ENCODE measurements around the gene GSK3B. TPM values are rescaled to one million over a fixed set of nuclear protein-coding genes. Genes with fewer than 3 reads are reported as not detected.

GSK3B gene
- polyA plus RNA-seq, 1 donor (not counting 4 experiments of a cell fraction or from before 2014, with no cell fraction given), result 73.3 TPM

DNA sequence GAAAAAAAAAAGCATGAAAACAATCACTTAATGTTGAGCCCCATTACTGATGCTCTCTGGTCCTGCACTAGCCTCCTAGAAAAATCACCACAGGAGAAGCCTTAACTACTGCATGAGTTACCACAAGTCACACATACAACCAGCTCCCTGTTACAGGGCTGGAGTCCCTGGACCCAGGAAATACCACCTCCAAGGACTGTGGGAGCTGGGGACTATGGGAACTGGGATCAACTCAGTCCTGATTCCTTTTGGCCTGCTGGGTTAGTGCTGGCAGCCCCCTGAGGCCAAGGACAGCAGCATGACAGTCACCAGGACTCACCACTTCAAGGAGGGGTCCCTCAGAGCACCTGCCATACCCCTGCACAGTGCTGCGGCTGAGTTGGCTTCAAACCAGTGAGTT is 311.8 kb downstream of the GSK3B start:
- TF ChIP-seq EZH2 (IDR thresholded peaks at IDR 0.05; ENCODE audit: low read length), result no peak
- TF ChIP-seq, protein P1, sequence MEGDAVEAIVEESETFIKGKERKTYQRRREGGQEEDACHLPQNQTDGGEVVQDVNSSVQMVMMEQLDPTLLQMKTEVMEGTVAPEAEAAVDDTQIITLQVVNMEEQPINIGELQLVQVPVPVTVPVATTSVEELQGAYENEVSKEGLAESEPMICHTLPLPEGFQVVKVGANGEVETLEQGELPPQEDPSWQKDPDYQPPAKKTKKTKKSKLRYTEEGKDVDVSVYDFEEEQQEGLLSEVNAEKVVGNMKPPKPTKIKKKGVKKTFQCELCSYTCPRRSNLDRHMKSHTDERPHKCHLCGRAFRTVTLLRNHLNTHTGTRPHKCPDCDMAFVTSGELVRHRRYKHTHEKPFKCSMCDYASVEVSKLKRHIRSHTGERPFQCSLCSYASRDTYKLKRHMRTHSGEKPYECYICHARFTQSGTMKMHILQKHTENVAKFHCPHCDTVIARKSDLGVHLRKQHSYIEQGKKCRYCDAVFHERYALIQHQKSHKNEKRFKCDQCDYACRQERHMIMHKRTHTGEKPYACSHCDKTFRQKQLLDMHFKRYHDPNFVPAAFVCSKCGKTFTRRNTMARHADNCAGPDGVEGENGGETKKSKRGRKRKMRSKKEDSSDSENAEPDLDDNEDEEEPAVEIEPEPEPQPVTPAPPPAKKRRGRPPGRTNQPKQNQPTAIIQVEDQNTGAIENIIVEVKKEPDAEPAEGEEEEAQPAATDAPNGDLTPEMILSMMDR (optimal IDR thresholded peaks at IDR 0.05 in 1 of 3, IDR thresholded peaks at IDR 0.05 in 1 of 3, conservative IDR thresholded peaks at IDR 0.05 in 1 of 3; ENCODE audit: extremely low read depth in 1 of 3, insufficient read depth in 2 of 3, low read length in 3 of 3), result no peak
- Histone ChIP-seq H3K4me1 (ENCODE audit: control insufficient read depth, extremely low read depth, insufficient read depth, low read length) (no peaks in the 10 kb centered on the region), H3K79me2 (ENCODE audit: control insufficient read depth, insufficient read depth, low read length) (no peaks in the 10 kb centered on the region), H3K27me3 (ENCODE audit: control insufficient read depth, extremely low read depth, insufficient read depth, low read length) (no peaks in the 10 kb centered on the region), H2AFZ (ENCODE audit: control insufficient read depth, low read length) (no peak overlapping the region), H3K36me3 (ENCODE audit: control insufficient read depth in 2 of 2, extremely low read depth in 1 of 2, insufficient read depth in 2 of 2, low read length in 2 of 2) (no peaks in the 10 kb centered on the region), H3K4me2 (ENCODE audit: control insufficient read depth, extremely low read depth, insufficient read depth, low read depth, low read length) (no peak overlapping the region), H3K27ac (ENCODE audit: control insufficient read depth, insufficient read depth, low read length) (no peak overlapping the region), H3K9me1 (ENCODE audit: control insufficient read depth, extremely low read depth, insufficient read depth, low read length) (no peaks in the 10 kb centered on the region), H3K9ac (ENCODE audit: control insufficient read depth, extremely low read depth, insufficient read depth, low read length) (no peak overlapping the region), H3K9me3 (ENCODE audit: control insufficient read depth, low read depth, low read length) (no peaks in the 10 kb centered on the region), H4K20me1 (ENCODE audit: control insufficient read depth, extremely low read depth, insufficient read depth, low read length) (no peaks in the 10 kb centered on the region), H3K4me3 (ENCODE audit: control insufficient read depth in 2 of 3, extremely low read depth in 1 of 3, insufficient read depth in 2 of 3, low read depth in 1 of 3, low read length in 3 of 3) (no peak overlapping the region)
- FAIRE-seq, result no peak
- DNase-seq (ENCODE audit: low read depth, low spot score), result no peak
- dilution Hi-C loops (cut with MboI; ENCODE audit: extremely low pct_ligation_motif_present, low sequenced_read_pairs), result no loop called here

DNA sequence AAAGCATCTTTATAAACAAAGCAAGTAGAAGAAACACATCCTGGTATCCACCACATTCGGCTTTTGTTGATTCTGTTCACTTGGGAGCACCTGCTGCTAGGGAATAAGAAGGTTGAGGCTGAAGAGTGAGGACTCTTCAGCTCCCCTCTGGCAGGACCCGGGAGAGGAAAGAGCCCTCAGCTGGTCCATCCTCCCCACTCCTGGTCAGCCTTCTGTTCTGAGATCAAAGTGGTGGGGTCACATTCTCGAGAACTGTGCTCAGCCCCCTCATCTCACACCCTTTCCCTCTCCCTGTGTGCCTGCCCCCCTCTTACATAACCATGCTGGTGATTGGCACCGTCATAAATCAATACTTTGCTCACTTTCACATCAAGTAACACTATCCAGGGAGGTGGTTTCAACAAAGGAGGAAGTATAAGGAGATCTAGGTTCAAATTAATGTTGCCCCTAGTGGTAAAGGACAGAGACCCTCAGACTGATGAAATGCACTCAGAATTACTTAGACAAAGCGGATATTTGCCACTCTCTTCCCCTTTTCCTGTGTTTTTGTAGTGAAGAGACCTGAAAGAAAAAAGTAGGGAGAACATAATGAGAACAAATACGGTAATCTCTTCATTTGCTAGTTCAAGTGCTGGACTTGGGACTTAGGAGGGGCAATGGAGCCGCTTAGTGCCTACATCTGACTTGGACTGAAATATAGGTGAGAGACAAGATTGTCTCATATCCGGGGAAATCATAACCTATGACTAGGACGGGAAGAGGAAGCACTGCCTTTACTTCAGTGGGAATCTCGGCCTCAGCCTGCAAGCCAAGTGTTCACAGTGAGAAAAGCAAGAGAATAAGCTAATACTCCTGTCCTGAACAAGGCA is 312.7 kb downstream of the GSK3B start, which contains the start of gene NR1I2:
Gene NR1I2, plus strand, starts transcription at position 772 of the 869 bp plus-strand sequence.
- Histone ChIP-seq H3K4me2 (ENCODE audit: control insufficient read depth, extremely low read depth, insufficient read depth, low read depth, low read length) (no peak within 1 kb of the TSS), H4K20me1 (ENCODE audit: control insufficient read depth, extremely low read depth, insufficient read depth, low read length) (no peaks in the 10 kb centered on the region), H3K79me2 (ENCODE audit: control insufficient read depth, insufficient read depth, low read length) (no peaks in the 10 kb centered on the region), H3K9me1 (ENCODE audit: control insufficient read depth, extremely low read depth, insufficient read depth, low read length) (no peaks in the 10 kb centered on the region), H3K4me1 (ENCODE audit: control insufficient read depth, extremely low read depth, insufficient read depth, low read length) (no peaks in the 10 kb centered on the region), H3K36me3 (ENCODE audit: control insufficient read depth in 2 of 2, extremely low read depth in 1 of 2, insufficient read depth in 2 of 2, low read length in 2 of 2) (no peaks in the 10 kb centered on the region), H3K27ac (ENCODE audit: control insufficient read depth, insufficient read depth, low read length) (no peak within 1 kb of the TSS), H3K9ac (ENCODE audit: control insufficient read depth, extremely low read depth, insufficient read depth, low read length) (no peak within 1 kb of the TSS), H3K27me3 (ENCODE audit: control insufficient read depth, extremely low read depth, insufficient read depth, low read length) (no peaks in the 10 kb centered on the region), H3K9me3 (ENCODE audit: control insufficient read depth, low read depth, low read length) (no peaks in the 10 kb centered on the region), H3K4me3 (ENCODE audit: control insufficient read depth in 2 of 3, extremely low read depth in 1 of 3, insufficient read depth in 2 of 3, low read depth in 1 of 3, low read length in 3 of 3) (no peak within 1 kb of the TSS), H2AFZ (ENCODE audit: control insufficient read depth, low read length) (no peak within 1 kb of the TSS)
- DNase-seq (ENCODE audit: low read depth, low spot score), result no peak
- FAIRE-seq, result no peak
- dilution Hi-C loops (cut with MboI; ENCODE audit: extremely low pct_ligation_motif_present, low sequenced_read_pairs), result no loop called here
- TF ChIP-seq, protein P1 (optimal IDR thresholded peaks at IDR 0.05 in 1 of 3, IDR thresholded peaks at IDR 0.05 in 1 of 3, conservative IDR thresholded peaks at IDR 0.05 in 1 of 3; ENCODE audit: extremely low read depth in 1 of 3, insufficient read depth in 2 of 3, low read length in 3 of 3), result no peak
- no peak for TF ChIP-seq EZH2 (IDR thresholded peaks at IDR 0.05; ENCODE audit: low read length)
